Endothelial cell of umbilical vein (primary cell): ENCODE measurements around the gene HMGXB3. TPM values are rescaled to one million over a fixed set of nuclear protein-coding genes. Genes with fewer than 3 reads are reported as not detected.

Source experiments
- BruUV-seq: library from RNA; stranded (reverse); fragments of 400-500 nt; replicated peaks from 2 replicates; lab custom pipeline; 2021; lab: Mats Ljungman, UMichigan
- CTCF ChIA-PET: fragments of 300-600, 350-600 bp; sonication (Branson Sonifier 250); formaldehyde crosslinking; loops from one replicate; lab custom pipeline; 2021; ENCODE audit warnings: antibody characterized with exemption, inconsistent platforms; lab: Charles Lee
- POLR2A ChIA-PET: fragments of 300-600, 350-600 bp; sonication (Branson Sonifier 250); formaldehyde crosslinking; loops from one replicate; lab custom pipeline; 2021; ENCODE audit warnings: antibody characterized with exemption, inconsistent platforms; lab: Charles Lee
- DNase-seq: peaks from one replicate; pipeline ENCODE4 v3.0.0-alpha.2; 2011; ENCODE audit warnings: low read depth, low spot score
- FAIRE-seq: peaks from 2 replicates; lab custom pipeline; 2011; peaks lifted over from hg19 to GRCh38; lab: Jason Lieb, UNC
- H2AFZ ChIP-seq: 2 replicates; pipeline ENCODE4 v1.6.0; 2012; ENCODE audit warnings: low read depth, low read length, control low read depth, inconsistent platforms
- H3K27ac ChIP-seq: 2 replicates; pipeline ENCODE4 v1.5.1; 2011; ENCODE audit warnings: low read depth, mild to moderate bottlenecking, control low read depth, low read length, moderate library complexity; ENCODE audit not compliant: insufficient read depth
- H3K27me3 ChIP-seq, 2 experiments: 2 replicates each; pipeline versions ENCODE4 v1.6.0 to v1.6.1; 2011; ENCODE audit warnings: low read length in 2 of 2, mixed read lengths in 1 of 2; ENCODE audit not compliant: control insufficient read depth in 2 of 2, insufficient read depth in 2 of 2
- H3K36me3 ChIP-seq, 2 experiments: 2 replicates in 1 of 2; 3 replicates in 1 of 2; pipeline ENCODE4 v1.5.1; 2011; ENCODE audit warnings: low read length in 2 of 2, mild to moderate bottlenecking in 1 of 2, moderate library complexity in 1 of 2; ENCODE audit not compliant: control insufficient read depth in 2 of 2, insufficient read depth in 2 of 2; ENCODE audit errors: extremely low read depth in 1 of 2
- H3K4me1 ChIP-seq: 3 replicates; pipeline ENCODE4 v1.5.1; 2011; ENCODE audit warnings: mild to moderate bottlenecking, low read length; ENCODE audit not compliant: control insufficient read depth, insufficient read depth; ENCODE audit errors: extremely low read depth
- H3K4me2 ChIP-seq: 2 replicates; pipeline ENCODE4 v1.6.1; 2011; ENCODE audit warnings: low read length, control low read depth, mixed read lengths; ENCODE audit not compliant: insufficient read depth
- H3K4me3 ChIP-seq, 3 experiments: fragments of 200-600 bp in 1 of 3; sonication (generic), shearing (Covaris generic) in 1 of 3; replicated peaks in 1 of 3; 2 replicates each; pipeline ENCODE4 v1.5.1; 2011 to 2016; ENCODE audit warnings: control low read depth in 3 of 3, low read length in 3 of 3, mild to moderate bottlenecking in 2 of 3, inconsistent platforms in 1 of 3, low read depth in 1 of 3, moderate library complexity in 1 of 3; ENCODE audit not compliant: insufficient read depth in 1 of 3
- H3K79me2 ChIP-seq: 2 replicates; pipeline ENCODE4 v1.6.0; 2012; ENCODE audit warnings: low read length, inconsistent platforms; ENCODE audit not compliant: control insufficient read depth, insufficient read depth
- H3K9ac ChIP-seq: replicated peaks from 2 replicates; pipeline ENCODE3; 2011; ENCODE audit warnings: low read length, control low read depth; ENCODE audit not compliant: insufficient read depth; ENCODE audit errors: extremely low read depth
- H3K9me1 ChIP-seq: replicated peaks from 3 replicates; pipeline ENCODE4 v1.6.0; 2011; ENCODE audit warnings: mild to moderate bottlenecking, low read length; ENCODE audit not compliant: control insufficient read depth, insufficient read depth; ENCODE audit errors: extremely low read depth
- H3K9me3 ChIP-seq: replicated peaks from 2 replicates; pipeline ENCODE4 v1.5.1; 2012; ENCODE audit warnings: low read length, inconsistent platforms; ENCODE audit not compliant: control insufficient read depth, insufficient read depth
- H4K20me1 ChIP-seq: replicated peaks from 2 replicates; pipeline ENCODE3; 2011; ENCODE audit warnings: mild to moderate bottlenecking, low read length; ENCODE audit not compliant: control insufficient read depth, insufficient read depth; ENCODE audit errors: extremely low read depth
- EZH2 ChIP-seq: IDR thresholded peaks from 2 replicates; pipeline ENCODE4 v1.6.1; 2012; ENCODE audit warnings: borderline replicate concordance, low read depth, mild to moderate bottlenecking, moderate library complexity, low read length, inconsistent platforms; ENCODE audit not compliant: severe bottlenecking
- FOS ChIP-seq: IDR thresholded peaks from 2 replicates; pipeline ENCODE4 v1.6.1; 2011; ENCODE audit warnings: mild to moderate bottlenecking, low read length, moderate library complexity, borderline replicate concordance; ENCODE audit not compliant: insufficient read depth
- GATA2 ChIP-seq: IDR thresholded peaks from 2 replicates; pipeline ENCODE4 v1.7.0; 2011; ENCODE audit warnings: low read depth, mild to moderate bottlenecking, moderate library complexity, mixed read lengths, low read length; ENCODE audit not compliant: insufficient read length, insufficient read depth
- JUN ChIP-seq: IDR thresholded peaks from 2 replicates; pipeline ENCODE4 v1.6.1; 2011; ENCODE audit warnings: borderline replicate concordance, low read depth; ENCODE audit not compliant: insufficient read length, insufficient read depth
- MYC ChIP-seq: IDR thresholded peaks from one replicate; pipeline ENCODE4 v1.6.1; 2011; ENCODE audit warnings: mild to moderate bottlenecking, low read depth, low read length
- POLR2A ChIP-seq: IDR thresholded peaks from 2 replicates; pipeline ENCODE4 v1.6.1; 2012; ENCODE audit warnings: low read depth, mild to moderate bottlenecking, control low read depth, low read length
- POLR2AphosphoS5 ChIP-seq: IDR thresholded peaks from 2 replicates; pipeline ENCODE4 v1.6.1; 2012; ENCODE audit warnings: low read depth, mild to moderate bottlenecking, control low read depth, low read length, moderate library complexity; ENCODE audit not compliant: insufficient read depth
- dilution Hi-C: fragments of 300-500 bp; cut with MboI; formaldehyde crosslinking; loops from one replicate; pipeline ENCODE4 v1.15.0; 2019; ENCODE audit warnings: low sequenced_read_pairs; ENCODE audit not compliant: extremely low pct_ligation_motif_present
- intact Hi-C: fragments of 100-400 bp; cut with micrococcal nuclease; formaldehyde crosslinking; loops from one replicate; pipeline ENCODE4 v1.10.0; 2022
- polyA plus RNA-seq, 4 experiments: library from polyadenylated mRNA; depleted of rRNA in 3 of 4; stranded (reverse) in 3 of 4; unstranded in 1 of 4; fragments of >200 nt; gene quantifications; 2 replicates each; pipeline versions ENCODE4 v1.2.1 to v1.2.3, GENCODE V29; 2011 to 2012; ENCODE audit warnings: missing spikeins in 1 of 4
- total RNA-seq: library from RNA; stranded (reverse); gene quantifications from 2 replicates; pipeline ENCODE4 v1.2.3, GENCODE V29; 2021
- TF ChIP-seq, protein P1 (sequence below), 2 donors: IDR thresholded peaks; 1 replicate in 1 of 2; 2 replicates in 1 of 2; pipeline ENCODE4 v1.5.1; 2011; ENCODE audit warnings: low read length in 2 of 2, mild to moderate bottlenecking in 2 of 2, moderate library complexity in 2 of 2, control low read depth in 1 of 2, inconsistent platforms in 1 of 2, low read depth in 1 of 2; ENCODE audit not compliant: insufficient read depth in 1 of 2; ENCODE audit errors: extremely low read depth in 1 of 2
- TF ChIP-seq, protein P2 (sequence below): IDR thresholded peaks from 2 replicates; pipeline ENCODE4 v1.6.1; 2011; ENCODE audit not compliant: insufficient read depth, insufficient read length

Gene HMGXB3
- total and polyA plus RNA-seq, 2 donors (not counting 3 experiments of a cell fraction or from before 2014, with no cell fraction given), result 34.8 to 52.6 TPM

GRCh38 chr5:149963729-149964128 is 36.8 kb upstream of the HMGXB3 start:
- no peak overlapping the region for H2AFZ ChIP-seq
- intact Hi-C loops (no loop called here), dilution Hi-C loops (no loop called here)
- POLR2A ChIA-PET, result no interaction called here
- H3K9me3 ChIP-seq, result no peaks in the 10 kb centered on the region
- no peaks in the 10 kb centered on the region for H3K27me3 ChIP-seq
- no peaks in the 10 kb centered on the region for H4K20me1 ChIP-seq
- H3K4me3 ChIP-seq, result no peak overlapping the region
- no peaks in the 10 kb centered on the region for H3K36me3 ChIP-seq
- peaks cover 21% of the 10 kb centered on the region for H3K4me1 ChIP-seq
- no peak overlapping the region for H3K4me2 ChIP-seq
- H3K9ac ChIP-seq, result no peak overlapping the region
- no peaks in the 10 kb centered on the region for H3K79me2 ChIP-seq
- FAIRE-seq, result no peak
- no peak overlapping the region for H3K27ac ChIP-seq
- no peak for TF ChIP-seq MYC
- TF ChIP-seq, protein P1, sequence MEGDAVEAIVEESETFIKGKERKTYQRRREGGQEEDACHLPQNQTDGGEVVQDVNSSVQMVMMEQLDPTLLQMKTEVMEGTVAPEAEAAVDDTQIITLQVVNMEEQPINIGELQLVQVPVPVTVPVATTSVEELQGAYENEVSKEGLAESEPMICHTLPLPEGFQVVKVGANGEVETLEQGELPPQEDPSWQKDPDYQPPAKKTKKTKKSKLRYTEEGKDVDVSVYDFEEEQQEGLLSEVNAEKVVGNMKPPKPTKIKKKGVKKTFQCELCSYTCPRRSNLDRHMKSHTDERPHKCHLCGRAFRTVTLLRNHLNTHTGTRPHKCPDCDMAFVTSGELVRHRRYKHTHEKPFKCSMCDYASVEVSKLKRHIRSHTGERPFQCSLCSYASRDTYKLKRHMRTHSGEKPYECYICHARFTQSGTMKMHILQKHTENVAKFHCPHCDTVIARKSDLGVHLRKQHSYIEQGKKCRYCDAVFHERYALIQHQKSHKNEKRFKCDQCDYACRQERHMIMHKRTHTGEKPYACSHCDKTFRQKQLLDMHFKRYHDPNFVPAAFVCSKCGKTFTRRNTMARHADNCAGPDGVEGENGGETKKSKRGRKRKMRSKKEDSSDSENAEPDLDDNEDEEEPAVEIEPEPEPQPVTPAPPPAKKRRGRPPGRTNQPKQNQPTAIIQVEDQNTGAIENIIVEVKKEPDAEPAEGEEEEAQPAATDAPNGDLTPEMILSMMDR (IDR thresholded peaks at IDR 0.05; ENCODE audit: extremely low read depth in 1 of 2, insufficient read depth in 1 of 2, low read depth in 1 of 2, low read length in 2 of 2), result no peak
- no peak for TF ChIP-seq FOS
- TF ChIP-seq POLR2AphosphoS5, result no peak
- TF ChIP-seq POLR2A, result no peak
- no peak for TF ChIP-seq GATA2
- TF ChIP-seq JUN, result no peak
- TF ChIP-seq EZH2, result no peak
- TF ChIP-seq, protein P2, sequence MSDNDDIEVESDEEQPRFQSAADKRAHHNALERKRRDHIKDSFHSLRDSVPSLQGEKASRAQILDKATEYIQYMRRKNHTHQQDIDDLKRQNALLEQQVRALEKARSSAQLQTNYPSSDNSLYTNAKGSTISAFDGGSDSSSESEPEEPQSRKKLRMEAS, result no peak
- BruUV-seq, result no TSS peak
- H3K9me1 ChIP-seq, result no peaks in the 10 kb centered on the region
- no peak for DNase-seq
- CTCF ChIA-PET, result interaction anchor here (0.9 to 13.6 kb wide), 7 partner anchors 23 to 128 kb away, joined by 3 to 421 read pairs (median 4); no protein-coding TSS in a partner anchor
